Neutrophil (primary cell): ENCODE data around the gene CHST10.

Source experiments
- H3K27ac ChIP-seq: fragments of 200-600 bp; sonication (generic); 2 replicates; pipeline ENCODE4 v1.5.1; 2016; ENCODE audit warnings: mild to moderate bottlenecking, moderate library complexity
- H3K27me3 ChIP-seq: fragments of 200-600 bp; sonication (generic); 2 replicates; pipeline ENCODE4 v1.6.0; 2016; ENCODE audit warnings: mild to moderate bottlenecking
- H3K36me3 ChIP-seq: fragments of 200-600 bp; sonication (generic); 2 replicates; pipeline ENCODE4 v1.5.1; 2017
- H3K4me1 ChIP-seq, 2 experiments: fragments of 200-600 bp in 1 of 2; sonication (generic) in 1 of 2; 1 replicate in 1 of 2; 2 replicates in 1 of 2; pipeline versions ENCODE4 v1.5.1 to v1.6.1; 2013 to 2016; ENCODE audit warnings: low read depth in 1 of 2, low read length in 1 of 2, mild to moderate bottlenecking in 1 of 2, moderate library complexity in 1 of 2; ENCODE audit not compliant: control insufficient read depth in 1 of 2, insufficient read depth in 1 of 2
- H3K4me3 ChIP-seq, 2 experiments: fragments of 200-600 bp in 1 of 2; sonication (generic) in 1 of 2; 1 replicate in 1 of 2; 2 replicates in 1 of 2; pipeline ENCODE4 v1.5.1; 2013 to 2016; ENCODE audit warnings: low read depth in 1 of 2, low read length in 1 of 2, mild to moderate bottlenecking in 1 of 2, moderate library complexity in 1 of 2
- H3K9me3 ChIP-seq: fragments of 200-600 bp; sonication (generic); 2 replicates; pipeline ENCODE4 v1.5.1; 2016
- TF ChIP-seq, protein P1 (sequence below): fragments of 200-600 bp; sonication (generic); IDR thresholded peaks from 2 replicates; pipeline ENCODE4 v1.5.1; 2016; ENCODE audit warnings: antibody characterized with exemption

CHST10 gene

DNA sequence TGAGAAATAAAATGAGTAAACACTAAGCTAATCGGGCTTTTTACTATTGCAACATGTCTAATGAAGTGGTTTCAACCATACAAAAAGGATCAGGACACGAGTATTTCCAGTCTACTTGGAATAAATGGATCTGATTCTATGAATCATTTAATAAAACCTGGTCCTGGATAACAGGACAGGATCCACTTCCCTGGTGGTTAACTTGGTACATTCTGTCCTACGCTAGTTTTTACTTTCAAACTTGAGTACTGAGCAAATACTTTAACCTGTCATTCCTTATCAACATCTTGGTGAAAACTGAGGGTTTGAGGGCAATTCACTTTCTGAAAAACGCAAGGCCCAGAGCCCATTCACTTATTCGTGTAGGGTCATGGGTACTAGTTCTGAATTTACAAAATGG is 33.5 kb downstream of the CHST10 start:
- H3K4me3 ChIP-seq = no peak overlapping the region
- H3K27me3 ChIP-seq = no peaks in the 10 kb centered on the region
- H3K9me3 ChIP-seq = no peaks in the 10 kb centered on the region
- no peaks in the 10 kb centered on the region for H3K4me1 ChIP-seq
- H3K36me3 ChIP-seq = no peaks in the 10 kb centered on the region
- TF ChIP-seq, protein P1, sequence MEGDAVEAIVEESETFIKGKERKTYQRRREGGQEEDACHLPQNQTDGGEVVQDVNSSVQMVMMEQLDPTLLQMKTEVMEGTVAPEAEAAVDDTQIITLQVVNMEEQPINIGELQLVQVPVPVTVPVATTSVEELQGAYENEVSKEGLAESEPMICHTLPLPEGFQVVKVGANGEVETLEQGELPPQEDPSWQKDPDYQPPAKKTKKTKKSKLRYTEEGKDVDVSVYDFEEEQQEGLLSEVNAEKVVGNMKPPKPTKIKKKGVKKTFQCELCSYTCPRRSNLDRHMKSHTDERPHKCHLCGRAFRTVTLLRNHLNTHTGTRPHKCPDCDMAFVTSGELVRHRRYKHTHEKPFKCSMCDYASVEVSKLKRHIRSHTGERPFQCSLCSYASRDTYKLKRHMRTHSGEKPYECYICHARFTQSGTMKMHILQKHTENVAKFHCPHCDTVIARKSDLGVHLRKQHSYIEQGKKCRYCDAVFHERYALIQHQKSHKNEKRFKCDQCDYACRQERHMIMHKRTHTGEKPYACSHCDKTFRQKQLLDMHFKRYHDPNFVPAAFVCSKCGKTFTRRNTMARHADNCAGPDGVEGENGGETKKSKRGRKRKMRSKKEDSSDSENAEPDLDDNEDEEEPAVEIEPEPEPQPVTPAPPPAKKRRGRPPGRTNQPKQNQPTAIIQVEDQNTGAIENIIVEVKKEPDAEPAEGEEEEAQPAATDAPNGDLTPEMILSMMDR = no peak
- H3K27ac ChIP-seq = no peak overlapping the region

DNA sequence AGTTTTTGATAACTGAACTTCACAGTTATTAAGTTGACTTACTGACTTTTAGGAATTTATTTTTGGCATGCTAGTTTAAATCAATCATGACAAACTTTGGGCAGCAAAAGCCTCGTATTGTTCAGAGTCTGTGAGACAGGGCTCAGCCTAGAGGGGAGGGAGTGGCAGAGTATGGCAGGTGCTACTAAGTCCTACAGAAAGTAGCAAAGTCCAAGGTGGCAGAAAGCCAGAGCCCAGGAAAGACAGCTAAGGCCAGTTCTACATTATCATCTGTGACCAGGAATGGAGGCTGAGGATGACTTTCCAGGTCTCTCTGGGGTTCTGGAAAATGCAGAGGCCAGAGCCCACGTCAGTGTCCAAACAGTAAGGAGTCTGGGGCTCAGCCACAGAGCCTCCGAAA is 34.2 kb downstream of the CHST10 start:
- Histone ChIP-seq H3K4me1 (no peaks in the 10 kb centered on the region), H3K27me3 (no peaks in the 10 kb centered on the region), H3K36me3 (no peaks in the 10 kb centered on the region), H3K4me3 (no peak overlapping the region), H3K27ac (no peak overlapping the region), H3K9me3 (no peaks in the 10 kb centered on the region)
- TF ChIP-seq, protein P1 = no peak

DNA sequence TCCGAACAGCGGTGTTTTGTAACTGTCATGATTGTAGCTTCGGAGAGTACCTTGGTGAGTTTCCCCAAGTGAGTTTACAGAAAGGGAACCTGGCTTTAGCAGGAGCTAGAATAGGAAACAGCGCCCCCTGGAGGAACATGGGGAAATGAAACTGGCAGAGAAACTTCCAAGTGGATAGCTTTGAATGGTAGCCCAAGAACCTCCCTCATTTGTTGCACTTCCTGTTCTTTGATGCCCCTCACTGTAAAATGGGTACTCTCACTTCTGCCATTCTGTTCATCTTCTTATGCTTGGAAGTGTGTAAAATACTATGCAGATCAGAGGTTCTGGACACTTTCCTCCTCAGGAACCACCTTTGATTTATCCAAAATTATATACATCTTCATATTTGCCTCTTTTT is 36.2 kb downstream of the CHST10 start:
- no peak overlapping the region for H3K27ac ChIP-seq
- H3K36me3 ChIP-seq = no peaks in the 10 kb centered on the region
- H3K4me1 ChIP-seq = no peaks in the 10 kb centered on the region
- no peaks in the 10 kb centered on the region for H3K9me3 ChIP-seq
- TF ChIP-seq, protein P1 = peak; percentile 75
- H3K4me3 ChIP-seq = no peak overlapping the region
- H3K27me3 ChIP-seq = no peaks in the 10 kb centered on the region

DNA sequence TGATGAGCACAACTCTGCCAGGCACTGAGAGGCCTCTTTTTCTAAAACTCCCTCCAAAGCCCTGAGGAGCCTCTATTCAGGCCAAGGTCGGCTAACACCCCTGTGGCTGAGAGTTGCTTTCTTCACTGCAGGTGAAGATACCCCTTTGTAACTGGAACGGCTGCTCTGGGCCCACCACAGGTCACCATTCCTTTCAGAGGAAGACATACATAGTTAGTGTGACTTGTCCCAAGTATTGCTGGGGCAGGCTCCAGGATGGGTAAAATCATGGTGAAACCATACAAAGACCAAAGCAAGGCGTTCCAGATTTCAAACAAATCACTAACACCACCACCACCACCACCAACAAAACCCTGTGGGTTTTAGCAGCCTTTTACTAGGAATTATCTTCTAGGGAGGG is 36.8 kb downstream of the CHST10 start:
- no peaks in the 10 kb centered on the region for H3K9me3 ChIP-seq
- no peaks in the 10 kb centered on the region for H3K36me3 ChIP-seq
- no peaks in the 10 kb centered on the region for H3K27me3 ChIP-seq
- TF ChIP-seq, protein P1 = no peak
- no peaks in the 10 kb centered on the region for H3K4me1 ChIP-seq
- no peak overlapping the region for H3K4me3 ChIP-seq
- no peak overlapping the region for H3K27ac ChIP-seq

DNA sequence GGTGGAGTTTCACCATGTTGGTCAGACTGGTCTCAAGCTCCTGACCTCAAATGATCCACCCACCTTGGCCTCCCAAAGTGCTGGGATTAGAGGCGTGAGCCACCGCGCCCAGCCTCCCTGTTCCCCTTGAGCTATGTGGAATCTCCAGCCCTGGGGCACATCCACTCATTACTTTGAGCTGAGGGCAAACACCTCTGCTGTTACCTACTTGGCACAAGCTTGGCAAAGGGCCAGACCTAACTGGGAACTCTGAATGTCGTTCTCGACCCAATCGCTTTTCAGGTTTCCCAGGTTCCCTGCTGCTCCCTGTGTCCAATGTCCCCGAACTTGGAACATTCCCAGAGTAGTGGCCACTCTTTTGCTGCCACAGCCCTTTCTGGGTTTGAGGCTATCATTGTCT is 40.6 kb downstream of the CHST10 start:
- Histone ChIP-seq H3K4me3 (no peak overlapping the region), H3K36me3 (no peaks in the 10 kb centered on the region), H3K4me1 (no peaks in the 10 kb centered on the region), H3K9me3 (no peaks in the 10 kb centered on the region), H3K27me3 (no peaks in the 10 kb centered on the region), H3K27ac (no peak overlapping the region)
- TF ChIP-seq, protein P1 = no peak

DNA sequence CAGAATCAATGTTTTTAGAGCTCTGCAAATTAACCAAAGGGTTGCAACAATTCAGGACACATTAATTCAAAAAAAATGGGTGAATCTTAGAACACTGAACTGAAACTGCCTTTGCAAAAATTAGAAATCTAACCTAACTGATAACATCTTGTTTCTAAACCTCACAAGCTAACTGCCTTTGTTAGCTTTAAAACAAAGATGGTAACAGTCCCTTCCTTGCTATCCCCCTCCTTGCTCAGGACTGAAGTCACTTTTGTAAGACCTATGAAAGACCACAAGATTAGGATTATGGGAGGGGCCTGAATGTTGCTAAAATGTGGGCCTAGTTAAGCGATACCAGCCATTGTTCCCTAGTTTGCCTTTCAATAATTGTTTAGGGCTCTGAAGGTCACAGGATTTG is 50.3 kb downstream of the CHST10 start:
- Histone ChIP-seq H3K27ac (no peak overlapping the region), H3K9me3 (no peaks in the 10 kb centered on the region), H3K27me3 (no peaks in the 10 kb centered on the region), H3K4me1 (no peaks in the 10 kb centered on the region), H3K4me3 (no peak overlapping the region), H3K36me3 (no peaks in the 10 kb centered on the region)
- TF ChIP-seq, protein P1 = no peak
